Psoas muscle (tissue), 8 donors: ENCODE results near the gene CHN2. TPM values are rescaled to one million over a fixed set of nuclear protein-coding genes. Genes with fewer than 3 reads are reported as not detected.

Source experiments
- ATAC-seq, 4 donors: fragments of 200-7000 bp; cut with Tn5 transposase; one replicate each; pipeline ENCODE4 v1.9.1; 2020; ENCODE audit warnings: moderate library complexity in 3 of 4, mild to moderate bottlenecking in 2 of 4
- DNase-seq, 2 donors: peaks; one replicate each; pipeline ENCODE4 v3.0.0-alpha.2; 2020
- H3K27ac ChIP-seq: fragments of 200-600 bp; one replicate; pipeline ENCODE4 v1.8.0; 2022
- H3K27me3 ChIP-seq, 3 donors: fragments of 200-600 bp in 1 of 3; one replicate each; pipeline versions ENCODE4 v1.6.1 to v1.8.0; 2013 to 2022; ENCODE audit warnings: low read length in 2 of 3, mild to moderate bottlenecking in 2 of 3, moderate library complexity in 1 of 3; ENCODE audit not compliant: insufficient read depth in 3 of 3
- H3K36me3 ChIP-seq, 2 donors: fragments of 200-600 bp in 1 of 2; one replicate each; pipeline versions ENCODE4 v1.6.1 to v1.8.0; 2013 to 2022; ENCODE audit warnings: low read depth in 1 of 2, mild to moderate bottlenecking in 1 of 2, moderate library complexity in 1 of 2; ENCODE audit not compliant: insufficient read depth in 1 of 2
- H3K4me1 ChIP-seq: fragments of 200-600 bp; one replicate; pipeline ENCODE4 v1.8.0; 2022
- H3K4me3 ChIP-seq: fragments of 200-600 bp; one replicate; pipeline ENCODE4 v1.8.0; 2022; ENCODE audit warnings: mild to moderate bottlenecking
- H3K9me3 ChIP-seq: fragments of 200-600 bp; one replicate; pipeline ENCODE4 v1.8.0; 2022
- WGBS, 3 donors: extraction: QIAGEN DNeasy Blood & Tissue Kit; methylation state at CpG; one replicate each; pipeline versions ENCODE4 v1.1.6 to v1.1.7; 2013; 5-methylcytosine and 5-hydroxymethylcytosine counted together
- intact Hi-C, 2 donors: fragments of 100-400 bp; cut with DNase I; formaldehyde crosslinking; loops; one replicate each; pipeline versions ENCODE4 v1.11.0 to v1.14.2; 2022
- polyA plus RNA-seq, 3 donors: library from polyadenylated mRNA; stranded (reverse); fragments of 200-250 nt; gene quantifications; one replicate each; pipeline ENCODE4 v1.2.3, GENCODE V29; 2013
- total RNA-seq, 4 donors: library from RNA; stranded (reverse); fragmentation: NEBNext Ultra II Directional in 2 of 4; extraction: Animal tissue kit (Norgen Biotek cat#: 25700) in 2 of 4; gene quantifications; one replicate each; pipeline versions ENCODE4 v1.2.1 to v1.2.4, GENCODE V29; 2021 to 2023
- TF ChIP-seq, protein P1 (sequence below): fragments of 200-600 bp; IDR thresholded peaks from one replicate; pipeline ENCODE4 v1.8.0; 2022; ENCODE audit warnings: antibody characterized with exemption
- donor health status: healthy with polysubstance abuse.
- donor health status: DM: no; HTN: no; CAD: no; lungs with moderate emphysema.
- donor health status: Bipolar disorder and iron deficiency.
- donor health status: healthy.
- donor health status: DM: yes; HTN: yes; CAD: no.
- donor health status: DM: no; HTN: no; CAD: no.
- donor health status: DM: no; HTN: no; CAD: no.
- donor health status: DM: yes; HTN: yes; CAD: no.

The CHN2 gene
- total and polyA plus RNA-seq, 7 donors, result 0.43 to 18.1 (median 2.3) TPM

- H3K9me3 ChIP-seq, result no peaks in the 10 kb centered on the region
- intact Hi-C loops, result no loop called here
- no peak overlapping the region for H3K4me3 ChIP-seq
- WGBS, 3 donors, result 90 to 92% (median 92%) methylated on average over 3 of the region's 3 CpGs
- H3K27ac ChIP-seq, result no peak overlapping the region
- no peaks in the 10 kb centered on the region for H3K4me1 ChIP-seq
- H3K27me3 ChIP-seq, result no peaks in the 10 kb centered on the region
- ATAC-seq (no peak), DNase-seq (no peak)
- TF ChIP-seq, protein P1, sequence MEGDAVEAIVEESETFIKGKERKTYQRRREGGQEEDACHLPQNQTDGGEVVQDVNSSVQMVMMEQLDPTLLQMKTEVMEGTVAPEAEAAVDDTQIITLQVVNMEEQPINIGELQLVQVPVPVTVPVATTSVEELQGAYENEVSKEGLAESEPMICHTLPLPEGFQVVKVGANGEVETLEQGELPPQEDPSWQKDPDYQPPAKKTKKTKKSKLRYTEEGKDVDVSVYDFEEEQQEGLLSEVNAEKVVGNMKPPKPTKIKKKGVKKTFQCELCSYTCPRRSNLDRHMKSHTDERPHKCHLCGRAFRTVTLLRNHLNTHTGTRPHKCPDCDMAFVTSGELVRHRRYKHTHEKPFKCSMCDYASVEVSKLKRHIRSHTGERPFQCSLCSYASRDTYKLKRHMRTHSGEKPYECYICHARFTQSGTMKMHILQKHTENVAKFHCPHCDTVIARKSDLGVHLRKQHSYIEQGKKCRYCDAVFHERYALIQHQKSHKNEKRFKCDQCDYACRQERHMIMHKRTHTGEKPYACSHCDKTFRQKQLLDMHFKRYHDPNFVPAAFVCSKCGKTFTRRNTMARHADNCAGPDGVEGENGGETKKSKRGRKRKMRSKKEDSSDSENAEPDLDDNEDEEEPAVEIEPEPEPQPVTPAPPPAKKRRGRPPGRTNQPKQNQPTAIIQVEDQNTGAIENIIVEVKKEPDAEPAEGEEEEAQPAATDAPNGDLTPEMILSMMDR, result no peak
- H3K36me3 ChIP-seq, result no peaks in the 10 kb centered on the region
Measured at GRCh38 chr7:29435902-29436301, 241.3 kb downstream of the CHN2 start.

GRCh38 chr7:29442146-29442545, 247.6 kb downstream of the CHN2 start:
- DNase-seq (no peak), ATAC-seq (peak; percentile 57 to 71 (median 62))
- Histone ChIP-seq H3K4me1 (peaks cover 10% of the 10 kb centered on the region), H3K27me3 (peaks cover 0 to 2% (median 0%) of the 10 kb centered on the region in 3 donors), H3K9me3 (no peaks in the 10 kb centered on the region), H3K4me3 (no peak overlapping the region), H3K27ac (no peak overlapping the region), H3K36me3 (no peaks in the 10 kb centered on the region)
- WGBS, 3 donors, result 25 to 35% (median 31%) methylated on average over 3 of the region's 3 CpGs
- TF ChIP-seq, protein P1, result no peak
- intact Hi-C loops, result no loop called here

GRCh38 chr7:29443552-29443951, 249.0 kb downstream of the CHN2 start:
- intact Hi-C loops, result no loop called here
- ATAC-seq (no peak), DNase-seq (no peak)
- no peaks in the 10 kb centered on the region for H3K36me3 ChIP-seq
- no peaks in the 10 kb centered on the region for H3K9me3 ChIP-seq
- TF ChIP-seq, protein P1, result no peak
- peaks cover 10% of the 10 kb centered on the region for H3K4me1 ChIP-seq
- WGBS, 3 donors, result 64 to 83% (median 74%) methylated on average over 1 of the region's 1 CpG
- H3K4me3 ChIP-seq, result no peak overlapping the region
- peaks cover 0 to 2% (median 0%) of the 10 kb centered on the region in 3 donors for H3K27me3 ChIP-seq
- H3K27ac ChIP-seq, result no peak overlapping the region

GRCh38 chr7:29444267-29444666, 249.7 kb downstream of the CHN2 start:
- 94 to 96% (median 95%) methylated on average over 3 of the region's 3 CpGs for WGBS, 3 donors
- H3K4me1 ChIP-seq, result peaks cover 10% of the 10 kb centered on the region
- intact Hi-C loops, result no loop called here
- H3K27me3 ChIP-seq, result peaks cover 0 to 2% (median 0%) of the 10 kb centered on the region in 3 donors
- H3K36me3 ChIP-seq, result no peaks in the 10 kb centered on the region
- TF ChIP-seq, protein P1, result no peak
- ATAC-seq, result no peak
- H3K4me3 ChIP-seq, result no peak overlapping the region
- DNase-seq, result no peak
- H3K9me3 ChIP-seq, result no peaks in the 10 kb centered on the region
- no peak overlapping the region for H3K27ac ChIP-seq

DNA sequence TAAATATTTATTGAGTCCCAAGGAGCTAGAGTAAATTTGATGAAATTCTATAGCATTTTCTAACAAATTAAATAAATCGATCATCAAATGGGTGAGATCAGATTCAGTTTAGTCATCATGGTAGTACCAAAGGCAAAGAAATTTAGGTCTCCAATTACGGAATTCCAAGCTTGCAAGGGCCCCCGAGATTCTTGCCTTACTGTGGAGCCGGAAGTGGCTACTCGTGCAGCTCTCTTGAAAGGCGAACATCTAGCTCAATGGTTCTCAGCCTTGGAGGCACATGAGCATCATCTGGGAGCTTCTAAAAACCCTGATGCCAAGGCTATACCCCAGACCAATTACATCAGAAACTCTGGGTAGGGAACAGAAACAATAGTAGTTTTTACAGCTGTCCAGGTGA, 251.2 kb downstream of the CHN2 start:
- Histone ChIP-seq H3K4me1 (peaks cover 10% of the 10 kb centered on the region), H3K9me3 (no peaks in the 10 kb centered on the region), H3K27ac (no peak overlapping the region), H3K36me3 (no peaks in the 10 kb centered on the region), H3K4me3 (no peak overlapping the region), H3K27me3 (peaks cover 0 to 2% (median 0%) of the 10 kb centered on the region in 3 donors)
- intact Hi-C loops, result no loop called here
- ATAC-seq (no peak), DNase-seq (no peak)
- 57 to 68% (median 65%) methylated on average over 6 of the region's 6 CpGs for WGBS, 3 donors
- TF ChIP-seq, protein P1, result no peak
